GM18951 (cell line): ENCODE results near the gene FH.

Source experiments
- POLR2A ChIP-seq: IDR thresholded peaks from 4 replicates; pipeline ENCODE4 v1.6.1; 2011; ENCODE audit warnings: mild to moderate bottlenecking; ENCODE audit not compliant: insufficient read length, insufficient read depth; ENCODE audit errors: extremely low read depth
- in situ Hi-C: fragments of 300-500 bp; cut with MboI; formaldehyde crosslinking; loops from one replicate; pipeline ENCODE4 v1.12.0; 2022; ENCODE audit warnings: low sequenced_read_pairs, mixed read lengths, inconsistent platforms; ENCODE audit not compliant: unreplicated experiment

FH gene

DNA sequence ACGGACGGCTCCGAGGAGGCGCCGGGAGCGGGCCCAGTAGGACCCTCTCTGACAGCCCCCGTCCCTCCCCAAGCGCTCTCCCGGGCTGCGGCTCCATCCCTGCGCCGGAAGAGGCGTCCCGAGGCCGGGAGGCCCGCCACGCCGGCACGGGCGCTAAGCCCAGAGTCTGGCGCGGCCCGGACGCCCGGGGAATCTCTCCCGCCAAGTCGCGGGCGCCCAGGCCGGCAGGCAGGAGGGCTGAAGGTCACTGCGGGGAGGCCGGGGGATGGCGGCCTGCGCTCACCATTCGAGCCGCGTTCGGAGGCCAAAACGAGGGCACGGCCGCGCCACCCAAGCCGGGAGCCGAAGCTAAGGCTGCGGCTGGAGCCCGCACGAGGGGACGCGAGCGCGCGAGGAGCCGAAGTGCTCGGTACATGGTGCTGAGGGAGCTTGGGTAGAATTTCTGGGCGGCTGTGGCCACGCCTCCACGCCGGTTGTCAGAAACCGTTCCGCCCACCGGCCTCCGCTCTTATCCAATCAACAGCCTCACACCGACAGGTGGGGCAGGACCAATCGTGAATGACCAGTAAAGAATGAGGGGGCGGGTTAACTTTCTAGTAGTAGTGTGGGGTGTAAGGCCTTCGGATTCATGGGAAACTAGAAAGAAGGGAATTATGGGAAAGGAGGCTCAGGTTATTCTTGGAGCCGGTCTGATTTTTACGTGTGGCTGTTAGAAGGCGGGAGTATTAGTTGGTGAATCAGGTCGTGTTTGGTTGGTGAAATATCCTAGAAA lies at the start of gene FH:
Gene FH, minus strand, starts transcription at position 448 of the 772 bp plus-strand sequence. Its CDS starts 33 bp downstream, at position 415.
- TF ChIP-seq POLR2A, result peak; percentile 96
- in situ Hi-C loops, result no loop called here

DNA sequence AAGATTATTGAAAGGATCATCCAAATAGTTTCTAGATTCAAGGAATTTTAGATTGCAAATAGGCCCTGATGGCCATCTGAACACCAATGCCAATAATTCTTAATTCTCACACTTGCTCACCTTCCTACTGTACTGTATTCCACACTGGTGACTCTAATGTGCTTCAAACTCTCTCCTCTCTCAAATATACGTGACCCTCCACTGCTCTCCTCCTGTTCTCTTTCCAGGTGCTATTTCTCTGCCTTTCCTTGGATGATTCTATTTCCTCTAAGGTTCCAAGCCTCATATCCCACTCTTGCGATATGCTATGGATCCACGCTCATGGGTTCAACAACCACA lies 41.3 kb upstream of the FH start:
- in situ Hi-C loops, result no loop called here
- TF ChIP-seq POLR2A, result no peak

DNA sequence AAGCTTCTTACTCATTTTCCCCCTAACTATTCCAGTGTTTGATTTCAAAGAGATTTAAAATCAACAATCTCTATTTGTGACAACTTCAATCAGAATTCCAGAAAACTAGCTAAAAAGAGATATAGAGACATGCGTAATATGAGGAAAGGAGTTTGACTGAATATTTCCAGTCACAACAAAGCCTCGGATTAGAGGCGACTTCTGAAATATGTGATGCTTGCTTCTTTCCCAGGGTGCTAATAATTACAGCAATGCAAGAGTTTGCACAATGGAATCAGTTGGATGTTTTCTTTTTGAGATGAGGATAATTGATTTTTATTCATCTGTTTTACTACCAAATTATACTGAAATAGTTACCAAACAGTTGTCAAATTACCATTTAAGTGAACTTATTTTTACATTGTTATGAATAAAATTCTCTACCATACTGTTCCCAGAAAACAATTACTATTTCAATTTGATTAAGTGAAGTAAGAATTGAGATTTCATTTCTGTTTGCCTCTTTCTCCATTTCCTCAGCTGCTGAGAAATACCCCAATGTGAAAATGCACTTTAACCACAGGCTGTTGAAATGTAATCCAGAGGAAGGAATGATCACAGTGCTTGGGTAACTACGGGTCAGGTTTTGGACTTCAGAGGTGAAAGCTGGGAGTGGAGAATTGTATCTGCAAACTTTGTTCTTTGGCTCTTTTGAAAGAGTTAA lies 40.7 kb upstream of the FH start:
- no peak for TF ChIP-seq POLR2A
- in situ Hi-C loops, result no loop called here

DNA sequence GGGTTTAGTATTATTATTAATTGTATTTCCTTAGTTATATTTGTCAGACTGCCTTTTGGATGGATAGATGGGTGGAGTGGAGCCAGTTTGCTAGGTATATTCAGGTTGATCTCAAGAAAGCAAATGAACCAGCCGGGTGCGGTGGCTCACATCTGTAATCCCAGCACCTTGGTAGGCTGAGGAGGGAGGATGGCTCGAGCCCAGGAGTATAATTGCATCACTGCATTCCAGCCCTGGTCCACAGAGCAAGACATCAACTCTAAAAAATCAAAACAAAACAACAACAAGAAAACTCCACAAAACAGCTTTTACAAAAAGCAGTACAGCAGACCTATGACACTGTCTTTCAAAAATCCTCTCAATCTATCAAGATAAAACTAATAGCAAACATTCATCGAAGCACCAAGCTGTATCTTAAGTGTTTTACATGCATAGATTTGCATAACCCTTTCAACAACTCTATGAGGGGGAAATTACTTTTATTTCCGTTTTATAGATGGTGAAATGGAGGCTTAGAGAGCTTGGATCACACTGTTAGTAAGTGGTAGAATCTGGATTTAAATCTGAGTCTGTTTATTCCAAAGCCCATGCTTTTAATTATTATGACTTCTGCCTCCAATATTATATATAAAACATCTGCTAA lies 38.1 kb upstream of the FH start:
- TF ChIP-seq POLR2A, result no peak
- in situ Hi-C loops, result no loop called here

DNA sequence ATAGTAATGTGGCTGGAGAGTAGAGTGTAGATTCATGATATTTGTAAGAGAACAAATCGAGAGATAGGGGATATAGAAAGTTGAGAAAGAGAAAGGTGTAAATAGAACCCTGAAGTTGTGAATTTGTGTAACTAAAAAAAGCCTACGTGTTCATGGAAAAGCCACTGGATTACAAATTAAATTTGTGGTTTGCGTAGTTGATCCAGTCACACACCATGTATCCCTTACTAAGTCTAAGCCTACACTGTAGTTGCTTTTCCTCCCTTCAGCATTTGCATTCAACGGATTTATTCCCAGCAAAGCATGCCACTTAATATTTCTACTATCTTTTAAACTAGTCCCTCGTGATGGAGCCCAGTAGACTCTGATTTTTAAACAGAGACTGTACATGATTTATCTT lies 37.5 kb upstream of the FH start:
- TF ChIP-seq POLR2A, result no peak
- in situ Hi-C loops, result no loop called here

DNA sequence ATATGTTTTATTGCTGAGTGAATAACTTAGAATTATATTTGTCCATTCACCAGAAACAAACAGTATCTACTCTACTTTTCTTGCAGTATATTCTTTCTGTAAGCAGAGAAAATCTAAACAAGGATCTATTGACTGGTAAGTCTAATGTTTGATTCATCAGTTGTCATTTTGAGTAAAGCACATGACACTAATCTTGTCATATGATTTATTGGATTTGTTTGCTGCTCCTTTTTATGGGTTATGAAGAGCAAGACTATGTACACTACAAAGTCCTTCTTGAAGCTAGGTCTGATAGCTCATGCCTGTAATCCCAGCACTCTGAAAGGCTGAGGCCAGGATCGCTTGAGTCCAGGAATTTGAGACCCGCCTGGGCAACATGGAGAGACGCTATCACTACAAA lies 36.0 kb upstream of the FH start:
- in situ Hi-C loops, result no loop called here

DNA sequence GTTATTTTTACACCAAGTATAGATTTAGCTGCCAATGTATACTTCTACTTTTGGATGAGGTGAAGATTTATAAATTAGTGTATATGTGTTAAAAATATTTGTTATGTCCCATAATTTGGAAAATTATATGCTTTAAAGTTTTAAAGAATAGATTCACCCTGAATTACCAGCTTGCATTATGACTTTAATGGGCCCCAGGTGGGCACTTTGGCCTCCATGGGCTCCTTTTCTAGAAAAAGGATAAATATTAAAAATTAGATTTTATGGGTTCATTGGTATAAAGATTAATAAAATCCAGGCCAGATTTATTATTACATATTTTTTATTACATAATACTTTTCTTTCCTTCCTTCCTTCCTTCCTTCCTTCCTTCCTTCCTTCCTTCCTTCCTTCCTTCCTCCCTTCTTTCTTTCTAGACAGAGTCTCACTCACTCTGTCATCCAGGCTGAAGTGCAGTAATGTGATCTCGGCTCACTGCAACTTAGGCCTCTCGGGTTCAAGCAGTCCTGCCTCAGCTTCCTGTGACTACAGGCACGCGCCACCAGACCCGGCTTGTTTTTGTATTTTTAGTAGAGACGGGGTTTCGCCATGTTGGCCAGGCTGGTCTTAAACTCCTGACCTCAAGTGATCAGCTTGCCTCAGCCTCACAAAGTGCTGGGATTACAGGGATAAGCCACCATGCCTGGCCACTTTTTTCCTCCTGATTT lies 34.5 kb upstream of the FH start:
- TF ChIP-seq POLR2A, result no peak
- in situ Hi-C loops, result no loop called here

More for the DNA sequence above, 36.0 kb upstream of the FH start:
- TF ChIP-seq POLR2A, result no peak

DNA sequence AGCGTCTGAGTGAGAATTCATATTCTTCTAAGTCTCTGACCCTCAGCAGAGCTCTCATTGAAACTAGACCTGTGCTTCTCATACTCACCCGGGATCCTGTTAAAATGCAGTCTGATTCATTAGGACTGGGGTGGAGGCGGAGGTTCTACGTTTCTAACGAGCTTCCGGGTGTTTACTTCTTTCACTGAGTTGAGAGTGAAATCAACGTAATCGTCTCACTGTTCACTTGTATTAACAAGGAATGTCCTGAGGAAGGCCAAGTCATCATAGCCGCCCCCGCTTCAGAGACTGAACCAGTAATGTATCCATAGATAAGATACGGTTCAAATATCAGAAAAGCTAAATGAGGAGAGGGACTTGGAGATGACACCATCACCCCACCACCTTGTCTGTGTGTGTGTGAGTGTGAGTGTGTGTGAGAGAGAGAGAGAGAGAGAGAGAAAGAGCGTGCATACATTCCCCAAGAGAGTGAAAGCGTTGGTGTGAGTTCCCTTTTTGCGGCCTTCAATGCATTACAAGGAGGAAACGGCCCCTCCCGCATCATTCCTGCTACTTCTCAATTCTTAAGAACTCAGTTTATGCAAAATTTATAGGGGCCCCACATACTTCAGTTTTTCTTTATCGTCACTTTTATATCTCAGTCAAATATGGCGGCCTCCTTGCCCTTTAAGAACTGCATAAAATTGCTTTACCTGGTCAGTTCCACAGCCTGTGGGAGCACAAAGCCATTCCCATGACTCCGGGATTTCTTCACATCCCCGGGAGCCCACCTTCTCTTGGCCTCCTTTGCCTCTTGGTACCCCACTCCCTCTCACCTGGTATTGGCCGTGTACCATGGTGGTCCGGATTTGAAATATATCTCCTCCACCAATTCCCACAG lies 32.4 kb upstream of the FH start:
- in situ Hi-C loops, result no loop called here
- TF ChIP-seq POLR2A, result peak; percentile 27

DNA sequence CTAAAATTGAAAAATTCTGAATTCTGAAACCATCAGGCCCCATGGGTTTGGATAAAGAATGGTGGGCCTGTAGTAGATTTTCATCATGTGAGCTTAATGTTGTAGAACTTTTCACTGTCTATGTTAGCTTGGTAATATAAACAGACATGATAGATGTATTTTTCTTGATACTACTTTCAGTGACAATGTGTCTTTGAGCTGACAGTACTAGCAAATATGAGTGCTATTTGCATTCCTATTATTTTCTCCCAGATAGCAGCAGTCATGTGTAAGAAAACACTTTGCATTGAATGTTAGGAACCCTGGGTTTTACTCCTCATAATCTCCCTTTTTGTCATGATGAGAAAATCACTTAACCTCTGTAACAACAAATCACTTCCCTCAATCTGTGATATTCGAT lies 30.8 kb upstream of the FH start:
- no peak for TF ChIP-seq POLR2A
- in situ Hi-C loops, result no loop called here

DNA sequence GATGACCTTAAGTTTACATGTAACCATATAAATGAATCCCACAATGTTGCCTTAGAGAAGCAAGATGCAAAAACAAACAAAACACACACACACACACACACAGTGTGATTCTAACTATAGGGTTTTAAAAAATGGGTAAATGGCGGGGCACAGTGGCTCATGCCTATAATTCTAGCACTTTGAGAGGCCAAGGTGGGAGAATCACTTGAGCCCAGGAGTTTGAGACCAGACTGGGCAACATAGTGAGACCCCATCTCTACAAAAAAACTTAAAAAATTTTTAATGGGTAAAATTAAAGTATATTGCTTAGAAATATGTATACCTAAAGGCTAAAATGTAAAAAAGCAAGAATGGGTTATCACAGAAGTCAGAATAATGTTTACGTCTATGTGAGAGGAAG lies 28.5 kb upstream of the FH start:
- TF ChIP-seq POLR2A, result no peak

DNA sequence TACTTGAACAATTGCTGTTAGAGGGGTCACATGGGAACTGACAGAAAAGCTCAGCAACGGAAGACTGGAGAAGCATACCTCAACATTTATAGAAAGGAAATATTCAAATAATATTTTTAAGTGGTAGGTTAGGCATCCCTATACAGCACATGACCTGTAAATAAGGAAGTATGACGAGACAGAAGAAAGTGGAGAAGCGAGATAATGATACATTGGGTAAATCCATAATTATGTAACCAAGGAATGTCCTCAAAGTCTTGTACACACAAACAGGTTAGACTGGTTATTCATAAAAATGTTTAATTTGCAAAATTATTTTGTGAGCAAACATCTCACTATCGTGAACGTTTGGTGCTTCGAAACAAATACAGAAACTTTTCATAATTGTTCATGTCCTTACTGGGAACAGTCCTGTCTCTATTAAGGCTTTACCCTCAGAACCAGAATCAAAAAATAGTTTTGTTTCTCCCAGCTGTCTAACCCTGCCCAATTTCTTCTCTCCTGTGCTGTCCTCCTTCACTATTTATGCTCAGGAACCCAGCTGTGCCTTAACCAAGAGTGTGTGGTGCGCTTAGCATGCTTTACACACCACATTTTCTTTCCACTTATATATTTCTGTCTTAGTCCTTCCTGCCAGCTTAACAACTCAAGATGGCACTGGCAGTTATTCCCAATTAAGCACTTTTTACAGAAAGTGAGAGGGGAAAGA lies 22.8 kb upstream of the FH start:
- no peak for TF ChIP-seq POLR2A
- in situ Hi-C loops, result loop anchor here (25.0 kb wide), 1 partner anchor 295 kb away; the partner anchor contains the start of gene EXO1

More for the DNA sequence above, 28.5 kb upstream of the FH start:
- in situ Hi-C loops, result loop anchor here (25.0 kb wide), 1 partner anchor 289 kb away; the partner anchor contains the start of gene EXO1
